Measurements from ENCODE around the gene CCDC78.

Gene CCDC78

DNA sequence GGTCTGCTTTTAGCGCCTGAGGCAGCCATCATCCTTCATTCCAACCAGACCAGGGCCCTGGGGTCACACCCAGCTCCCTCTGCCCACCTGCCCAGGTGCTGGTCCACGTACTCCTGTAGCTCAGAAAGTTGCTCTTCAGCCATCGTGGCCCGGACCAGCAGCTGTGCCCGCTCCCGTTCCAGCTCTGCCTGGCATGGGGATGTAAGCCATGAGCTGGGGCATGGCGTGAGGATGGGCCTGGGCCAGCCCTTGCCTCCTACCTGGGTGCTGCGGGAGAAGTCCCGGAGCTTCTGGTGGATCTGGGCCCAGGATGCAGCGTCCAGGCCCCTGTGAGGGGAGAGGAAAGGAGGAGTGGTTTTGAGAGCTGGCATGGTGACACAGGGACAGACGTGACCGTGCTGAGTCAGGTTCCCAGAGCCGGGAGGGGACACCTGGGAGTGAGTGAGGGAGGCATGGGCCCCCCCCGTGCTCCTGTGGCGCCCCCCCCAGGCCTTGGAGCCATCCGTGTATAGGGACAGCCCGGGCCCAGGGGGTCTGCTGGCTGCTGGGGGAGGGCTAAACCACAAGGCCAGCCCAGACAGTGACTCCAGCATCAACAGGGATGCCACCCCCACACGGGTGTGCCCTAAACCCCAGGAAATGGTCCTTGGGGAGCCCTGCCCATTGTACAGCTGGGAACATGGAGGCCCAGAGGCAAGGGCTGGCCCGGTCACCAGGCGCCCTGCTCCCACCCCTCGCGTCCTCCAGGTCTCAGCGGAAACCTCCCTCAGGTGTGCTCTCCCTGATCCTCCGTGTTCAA, 3.2 kb downstream of the CCDC78 start:
- no peak for DNase-seq

GRCh38 chr16:721765-722540, 4.3 kb downstream of the CCDC78 start:
- DNase-seq = no peak

DNA sequence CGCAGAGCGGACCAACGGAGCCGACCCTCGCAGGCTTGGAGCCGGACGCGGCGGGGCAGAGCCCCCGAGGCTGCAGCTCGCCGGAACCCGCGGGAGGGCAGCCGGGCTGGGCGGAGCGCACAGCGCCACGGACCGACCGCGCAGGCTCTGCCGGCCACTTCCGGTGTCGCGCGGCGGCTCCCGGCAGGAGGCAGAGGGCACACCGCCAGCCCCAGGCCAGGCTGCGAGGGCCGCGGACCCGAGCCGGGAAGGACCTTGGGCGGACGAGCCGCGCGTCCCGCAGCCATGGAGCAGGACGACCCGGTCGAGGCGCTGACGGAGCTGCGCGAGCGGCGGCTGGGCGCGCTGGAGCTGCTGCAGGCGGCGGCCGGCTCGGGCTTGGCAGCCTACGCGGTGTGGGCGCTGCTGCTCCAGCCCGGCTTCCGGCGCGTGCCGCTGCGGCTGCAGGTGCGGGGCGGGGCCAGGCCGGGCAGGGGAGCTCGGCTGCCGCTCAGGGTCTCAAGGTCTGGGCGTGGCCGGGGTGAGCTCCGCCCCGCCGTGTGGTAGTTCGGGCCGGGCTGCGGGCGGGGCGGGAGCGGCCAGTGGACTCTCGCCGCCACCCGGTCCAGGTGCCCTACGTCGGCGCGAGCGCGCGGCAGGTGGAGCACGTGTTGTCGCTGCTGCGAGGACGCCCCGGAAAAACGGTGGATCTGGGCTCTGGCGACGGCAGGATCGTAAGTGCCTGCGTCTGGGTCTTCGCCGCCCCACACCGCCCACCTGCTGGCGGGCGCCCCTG, 5.1 kb downstream of the CCDC78 start, which contains the start of gene ANTKMT:
ANTKMT (plus strand) TSS at position 157 of the 775 bp plus-strand sequence; CDS start at position 286, 129 bp downstream.
- peak; percentile 84 for DNase-seq

DNA sequence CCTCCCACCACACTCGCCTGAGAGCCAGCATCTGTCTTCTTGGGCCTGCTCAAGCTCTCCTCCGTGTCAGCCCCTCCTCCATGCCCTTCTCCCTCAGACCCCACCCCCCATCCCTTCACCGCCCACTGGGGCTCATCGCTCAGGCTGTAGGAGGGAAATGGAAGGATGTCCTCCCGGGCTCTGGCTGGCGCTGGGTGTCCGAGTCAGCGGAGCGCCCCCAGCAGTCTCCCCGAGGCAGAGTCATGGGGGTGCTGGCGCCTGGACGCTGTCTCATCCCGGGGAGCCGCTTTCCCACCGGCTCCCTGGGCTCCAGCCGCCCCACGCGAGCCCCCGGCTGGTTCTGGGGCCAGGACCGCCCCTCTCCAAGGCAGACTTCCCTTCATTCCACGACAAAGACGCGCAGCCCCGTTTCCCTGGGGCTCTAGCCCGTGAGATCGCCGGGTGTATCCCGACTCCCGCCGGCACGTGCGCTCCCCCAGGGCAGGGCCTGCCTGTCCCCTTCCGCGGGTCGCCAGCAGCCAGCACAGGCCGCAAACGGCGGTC, 5.7 kb downstream of the CCDC78 start:
- peak; percentile 30 for DNase-seq

DNA sequence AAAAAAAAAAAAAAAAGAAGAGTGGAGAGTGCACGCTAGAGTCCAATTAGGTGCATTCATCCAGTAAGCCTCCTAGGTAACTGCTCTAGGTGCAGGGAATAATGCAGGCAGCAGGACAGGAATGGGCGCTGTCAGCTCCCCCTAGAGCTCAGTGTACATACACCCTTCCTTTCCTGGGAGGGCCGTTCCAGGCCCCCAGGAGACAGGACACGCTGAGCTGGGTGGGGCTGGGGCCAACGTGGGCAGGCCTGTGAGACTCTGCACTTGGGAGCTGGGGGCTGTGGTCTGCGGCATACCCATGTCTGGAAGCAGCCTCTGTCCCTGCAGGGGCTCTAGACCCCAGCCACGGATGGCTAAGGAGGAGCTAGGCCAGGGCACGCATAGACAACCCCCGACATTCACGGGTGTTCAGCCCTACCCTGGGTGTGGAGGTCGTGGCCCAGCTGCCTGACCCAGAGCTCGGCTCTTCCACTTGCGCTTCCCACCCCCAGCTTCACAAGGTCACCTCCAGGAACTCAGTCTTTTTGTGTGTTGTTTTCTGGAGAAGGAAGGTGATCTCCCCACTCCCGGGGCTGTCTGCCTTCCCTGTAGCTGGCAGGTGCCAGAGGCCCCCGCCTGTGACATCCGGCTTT, 6.3 kb downstream of the CCDC78 start:
- DNase-seq = no peak

DNA sequence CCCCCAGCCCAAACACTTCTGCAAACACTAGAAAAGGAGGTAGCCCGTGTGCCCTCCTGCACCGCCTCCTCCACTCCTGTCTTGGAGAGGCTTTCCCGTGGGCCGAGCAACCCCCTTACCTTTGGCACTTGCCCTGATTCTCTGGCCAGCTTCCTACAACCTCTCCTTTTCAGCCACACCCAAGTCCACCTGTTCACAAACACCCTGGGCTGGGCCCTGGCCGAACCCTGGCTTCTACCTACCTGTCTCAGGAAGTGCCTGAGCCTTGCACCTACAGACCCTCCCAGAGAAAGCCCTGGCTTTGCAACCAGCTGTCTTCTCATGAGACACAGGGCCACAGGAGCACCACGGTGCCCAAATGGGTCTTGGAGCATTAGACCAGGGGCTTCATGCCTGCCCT, 7.3 kb downstream of the CCDC78 start:
- DNase-seq = no peak

DNA sequence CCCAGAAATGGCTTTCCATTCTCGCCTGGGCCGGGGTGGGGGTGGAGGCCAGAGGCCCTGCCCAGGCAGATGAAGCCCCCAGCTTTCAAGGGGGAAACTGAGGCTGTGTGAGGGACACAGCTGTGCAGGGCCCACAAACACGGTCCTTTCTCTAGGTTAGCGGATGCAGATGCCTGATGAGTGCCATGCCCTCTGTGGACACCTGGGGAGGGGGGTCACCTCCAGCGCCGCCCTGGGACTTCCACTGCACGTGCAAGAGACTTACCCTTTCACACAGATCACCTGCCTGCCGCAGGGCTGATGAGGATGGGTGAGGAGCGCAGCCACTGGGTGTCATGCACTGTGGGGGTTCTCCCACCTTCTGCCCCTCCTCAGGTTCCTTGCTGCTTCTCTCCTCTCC, 7.9 kb downstream of the CCDC78 start:
- no peak for DNase-seq

GRCh38 chr16:717450-718245, 8.6 kb downstream of the CCDC78 start:
- no peak for DNase-seq

GRCh38 chr16:716768-717325, 9.4 kb downstream of the CCDC78 start:
- DNase-seq = no peak

- DNase-seq = no peak
Measured at GRCh38 chr16:716200-716568, 10.1 kb downstream of the CCDC78 start.

DNA sequence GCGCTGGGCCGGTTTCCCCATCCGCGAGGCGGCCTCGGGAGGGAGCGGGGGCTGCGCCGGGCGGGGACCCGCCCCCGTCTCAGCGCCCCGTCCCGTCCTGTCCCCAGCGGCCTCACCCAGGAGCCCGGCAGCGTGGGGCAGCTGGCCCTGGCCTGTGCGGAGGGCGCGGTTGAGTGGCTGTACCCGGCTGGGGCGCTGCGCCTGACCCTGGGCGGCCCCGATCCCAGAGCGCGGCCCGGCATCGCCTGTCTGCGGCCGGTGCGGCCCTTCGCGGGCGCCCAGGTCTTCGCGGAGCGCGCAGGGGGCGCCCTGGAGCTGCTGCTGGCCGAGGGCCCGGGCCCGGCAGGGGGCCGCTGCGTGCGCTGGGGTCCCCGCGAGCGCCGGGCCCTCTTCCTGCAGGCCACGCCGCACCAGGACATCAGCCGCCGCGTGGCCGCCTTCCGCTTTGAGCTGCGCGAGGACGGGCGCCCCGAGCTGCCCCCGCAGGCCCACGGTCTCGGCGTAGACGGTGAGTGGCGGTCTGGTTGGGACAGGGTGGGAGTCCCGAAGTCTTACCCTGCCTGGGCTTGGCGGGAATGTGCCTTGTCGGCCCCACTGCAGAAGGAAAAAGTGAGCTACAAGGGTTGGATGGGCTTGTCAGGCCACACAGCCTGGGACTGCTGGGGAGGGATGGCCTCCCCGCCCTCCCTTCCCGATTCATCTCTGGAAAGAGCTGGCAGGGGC, 10.6 kb downstream of the CCDC78 start:
- no peak for DNase-seq

DNA sequence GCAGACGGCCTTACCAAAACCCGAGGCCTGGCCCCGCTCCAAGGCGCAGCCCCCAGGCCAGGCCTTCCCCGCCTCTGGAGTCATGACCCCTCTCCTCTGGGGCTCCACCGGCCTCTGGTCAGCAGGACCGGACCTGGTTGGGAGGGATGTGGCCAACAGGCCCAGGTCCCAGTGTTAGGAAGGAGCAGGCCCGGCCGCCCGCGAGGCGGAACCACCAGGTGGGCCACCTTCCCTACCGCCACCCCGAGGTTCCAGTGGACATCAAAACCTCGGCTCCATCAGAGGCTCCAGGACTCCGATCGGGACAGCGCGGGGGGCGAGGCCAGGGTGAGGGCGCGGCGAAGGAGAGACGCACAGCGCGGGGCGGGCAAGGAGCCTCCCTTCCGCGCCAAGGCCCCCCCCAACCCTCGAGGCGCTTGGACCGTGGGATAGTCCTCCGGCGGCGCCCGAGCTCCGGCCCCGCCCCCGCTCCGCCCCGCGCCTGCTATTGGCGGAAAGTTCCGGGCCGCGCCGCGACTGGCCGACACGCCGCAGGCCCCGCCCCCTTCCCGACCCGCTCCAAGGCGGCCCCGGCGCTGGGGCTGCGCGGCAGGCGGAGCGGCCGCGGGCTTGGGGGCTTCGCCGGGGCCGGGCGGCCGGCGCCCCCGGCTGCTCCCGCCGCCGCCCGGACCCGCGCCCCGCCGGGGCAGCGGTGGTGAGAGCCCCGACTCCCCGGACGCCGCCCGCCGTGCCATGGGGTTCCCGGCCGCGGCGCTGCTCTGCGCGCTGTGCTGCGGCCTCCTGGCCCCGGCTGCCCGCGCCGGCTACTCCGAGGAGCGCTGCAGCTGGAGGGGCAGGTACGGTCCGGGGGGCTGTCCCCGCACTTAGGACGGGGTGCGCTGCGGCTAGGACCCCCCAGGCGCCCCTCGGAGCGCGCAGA, 11.4 kb downstream of the CCDC78 start, which contains the start of gene METRN:
METRN (plus strand) TSS at position 561 of the 919 bp plus-strand sequence; CDS start at position 733, 172 bp downstream.
- peak; percentile 88 for DNase-seq

GRCh38 chr16:714079-714478, 12.2 kb downstream of the CCDC78 start:
- DNase-seq = no peak

- DNase-seq = peak; percentile 87
Measured at GRCh38 chr16:712740-713250, 13.4 kb downstream of the CCDC78 start.

- DNase-seq = peak; percentile 77
Measured at GRCh38 chr16:711548-712320, 14.5 kb downstream of the CCDC78 start.

- no peak for DNase-seq
Measured at GRCh38 chr16:711084-711483, 15.2 kb downstream of the CCDC78 start.

GRCh38 chr16:710500-711075, 15.7 kb downstream of the CCDC78 start:
- no peak for DNase-seq

Data from T1000 (cell line).